Measurements from ENCODE around the gene SHISA4. TPM values are rescaled to one million over a fixed set of nuclear protein-coding genes. Genes with fewer than 3 reads are reported as not detected.

The SHISA4 gene
- total and polyA plus RNA-seq, 2 of the 8 experiments (the other 6 are each of a cell fraction or from before 2014, with no cell fraction given), result 7.8 to 28.9 TPM

GRCh38 chr1:201906336-201906735 is 17.6 kb downstream of the SHISA4 start (continued):
- TF ChIP-seq CTBP2 (IDR thresholded peaks at IDR 0.05; ENCODE audit: borderline replicate concordance, insufficient read depth, insufficient read length, low read length), result no peak

All from H1 (cell line).